Stimulated activated CD4-positive, alpha-beta T cell treated with anti-CD3 and anti-CD28 coated beads, Interleukin-15, amount 100 ng/mL, for 1 hour (primary cell): ENCODE measurements around the gene CLEC4M.

Source experiments
- DNase-seq, 2 donors: peaks; one replicate each; pipeline ENCODE4 v3.0.0-alpha.2; 2020; ENCODE audit warnings: low read depth in 1 of 2, low spot score in 1 of 2

The CLEC4M gene, protein sequence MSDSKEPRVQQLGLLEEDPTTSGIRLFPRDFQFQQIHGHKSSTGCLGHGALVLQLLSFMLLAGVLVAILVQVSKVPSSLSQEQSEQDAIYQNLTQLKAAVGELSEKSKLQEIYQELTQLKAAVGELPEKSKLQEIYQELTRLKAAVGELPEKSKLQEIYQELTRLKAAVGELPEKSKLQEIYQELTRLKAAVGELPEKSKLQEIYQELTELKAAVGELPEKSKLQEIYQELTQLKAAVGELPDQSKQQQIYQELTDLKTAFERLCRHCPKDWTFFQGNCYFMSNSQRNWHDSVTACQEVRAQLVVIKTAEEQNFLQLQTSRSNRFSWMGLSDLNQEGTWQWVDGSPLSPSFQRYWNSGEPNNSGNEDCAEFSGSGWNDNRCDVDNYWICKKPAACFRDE

DNA sequence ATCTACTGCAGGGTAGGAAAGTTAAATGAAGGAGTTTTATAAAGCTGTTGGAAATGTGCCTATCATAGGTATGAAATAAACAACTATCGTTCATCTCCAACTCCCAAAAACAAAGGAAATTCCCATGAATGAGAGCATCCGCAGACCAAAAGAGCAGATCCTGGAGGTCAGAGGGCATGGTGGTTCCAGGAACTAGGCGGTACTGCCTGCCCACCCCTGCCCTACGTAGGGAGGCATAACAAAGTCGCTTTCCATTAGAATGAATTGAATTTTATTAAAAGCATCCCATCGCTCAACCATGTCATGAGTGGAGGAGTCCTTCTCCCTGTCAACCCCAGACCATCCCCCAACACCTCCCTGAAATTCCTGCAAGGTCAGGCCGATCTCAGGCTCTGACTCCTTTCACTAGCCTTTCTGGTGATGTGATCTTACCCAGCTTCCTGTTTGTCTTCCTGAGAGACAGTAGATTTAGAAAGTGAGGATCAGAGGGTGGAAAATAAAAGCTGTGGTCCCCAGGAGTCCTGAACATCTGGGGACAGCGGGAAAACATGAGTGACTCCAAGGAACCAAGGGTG is at the start of gene CLEC4M:
Gene CLEC4M (plus strand): TSS at position 525 of the 575 bp plus-strand sequence. CDS start 24 bp downstream, at position 549.
- DNase-seq = no peak

DNA sequence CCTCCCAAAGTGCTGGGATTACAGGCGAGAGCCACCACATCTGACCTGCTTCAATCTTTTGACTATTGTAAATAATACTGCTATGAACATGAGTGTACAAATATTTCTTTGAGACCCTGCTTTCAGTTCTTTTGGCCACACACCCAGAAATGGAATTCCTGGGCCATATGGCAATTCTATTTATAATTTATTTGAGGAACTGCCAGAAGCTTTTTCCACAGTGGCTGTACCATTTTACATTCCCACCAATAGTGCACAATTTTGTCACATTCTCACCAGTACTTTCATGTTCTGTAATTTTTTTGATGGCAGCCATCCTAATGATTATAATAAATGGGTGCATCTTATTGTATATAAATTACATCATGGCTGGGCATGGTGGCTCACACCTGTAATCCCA is 47.4 kb upstream of the CLEC4M start:
- DNase-seq = no peak

DNA sequence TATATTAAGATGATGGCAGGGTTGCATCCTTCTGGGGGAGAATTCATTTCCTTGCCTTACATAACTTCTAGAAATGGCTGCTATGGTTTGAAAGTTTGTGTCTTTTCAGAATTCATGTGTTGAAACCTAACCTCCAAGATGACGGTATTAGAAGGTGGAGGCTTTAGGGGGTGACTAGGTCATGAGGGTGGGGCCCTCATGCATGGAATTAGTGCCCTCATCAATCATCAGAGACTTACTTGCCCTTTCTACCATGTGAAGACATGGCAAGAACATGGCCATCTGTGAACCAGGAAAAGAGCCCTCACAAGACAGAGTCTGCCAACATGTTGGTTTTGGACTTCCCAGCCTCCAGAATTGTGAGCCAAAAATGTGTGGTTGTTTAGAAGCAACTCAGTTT is 46.3 kb upstream of the CLEC4M start:
- DNase-seq = no peak

DNA sequence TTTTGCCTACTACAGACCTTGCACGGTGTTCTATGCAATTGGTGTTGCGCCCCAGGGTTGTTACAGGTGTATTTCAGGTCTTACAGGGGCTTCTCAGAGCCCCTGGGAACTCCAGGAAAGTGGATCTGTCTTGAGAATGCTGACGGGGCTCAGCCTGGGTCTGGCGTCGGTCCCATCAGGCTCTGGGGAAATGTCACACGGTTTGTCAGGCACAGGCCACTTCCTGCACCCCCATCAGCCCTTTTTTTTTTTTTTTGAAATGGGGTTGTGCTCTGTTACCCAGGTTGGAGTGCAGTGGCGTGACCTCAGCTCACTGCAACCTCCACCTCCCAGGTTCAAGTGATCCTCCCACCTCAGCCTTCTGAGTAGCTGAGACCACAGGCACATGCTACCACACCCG is 44.4 kb upstream of the CLEC4M start:
- DNase-seq = no peak

DNA sequence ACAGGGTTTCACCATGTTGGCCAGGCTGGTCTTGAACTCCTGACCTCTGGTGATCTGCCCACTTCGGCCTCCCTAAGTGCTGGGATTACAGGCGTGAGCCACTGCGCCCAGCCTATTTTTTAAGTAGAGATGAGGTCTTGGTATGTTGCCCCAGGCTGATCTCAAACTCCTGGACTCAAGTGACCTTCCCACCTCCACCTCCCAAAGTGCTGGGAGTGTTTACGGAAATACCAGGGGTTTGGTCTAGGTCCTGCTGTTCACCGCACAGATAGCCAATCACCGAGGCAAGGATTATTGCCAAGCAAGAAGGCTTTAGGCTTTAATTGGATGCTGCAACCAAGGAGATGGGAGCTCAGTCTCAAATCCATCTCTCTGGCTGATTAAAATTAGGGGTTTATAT is 42.7 kb upstream of the CLEC4M start:
- no peak for DNase-seq

DNA sequence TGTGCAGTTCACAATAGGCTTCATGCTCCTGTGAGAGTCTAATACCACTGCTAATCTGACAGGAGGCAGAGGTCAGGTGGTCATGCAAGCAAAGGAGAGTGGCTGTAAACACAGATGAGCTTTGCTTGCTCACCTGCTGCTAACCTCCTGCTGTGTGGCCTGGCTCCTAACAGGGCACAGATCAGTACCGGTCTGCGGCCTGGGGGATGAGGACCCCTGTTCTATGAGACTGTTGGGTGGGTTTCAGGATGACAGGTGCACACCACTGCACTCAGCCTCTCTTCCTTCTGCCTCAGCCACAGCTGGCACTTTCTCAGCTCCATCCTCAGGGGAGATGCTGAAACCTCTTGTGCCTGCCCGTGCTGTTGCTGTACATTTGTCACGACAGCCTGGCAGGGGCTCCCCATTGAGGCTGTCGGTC is 40.8 kb upstream of the CLEC4M start:
- DNase-seq = no peak

DNA sequence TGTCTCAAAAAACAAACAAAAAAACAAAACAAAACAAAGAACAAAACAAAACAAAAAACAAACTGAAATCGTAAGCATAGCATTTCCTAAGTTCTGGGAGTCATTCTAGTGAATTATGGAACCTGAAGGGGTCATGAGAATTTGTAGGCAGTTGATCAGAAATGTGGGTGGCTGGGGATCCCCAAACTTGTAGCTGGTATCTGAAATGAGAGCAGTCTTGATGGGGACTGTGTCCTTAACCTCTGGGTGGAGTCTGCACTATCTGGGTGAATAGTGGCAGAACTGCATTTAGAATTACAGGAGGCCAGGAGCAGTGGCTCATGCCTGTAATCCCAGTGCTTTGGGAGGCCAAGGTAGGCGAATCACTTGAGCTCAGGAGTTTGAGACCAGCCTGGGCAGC is 37.3 kb upstream of the CLEC4M start:
- DNase-seq = no peak

DNA sequence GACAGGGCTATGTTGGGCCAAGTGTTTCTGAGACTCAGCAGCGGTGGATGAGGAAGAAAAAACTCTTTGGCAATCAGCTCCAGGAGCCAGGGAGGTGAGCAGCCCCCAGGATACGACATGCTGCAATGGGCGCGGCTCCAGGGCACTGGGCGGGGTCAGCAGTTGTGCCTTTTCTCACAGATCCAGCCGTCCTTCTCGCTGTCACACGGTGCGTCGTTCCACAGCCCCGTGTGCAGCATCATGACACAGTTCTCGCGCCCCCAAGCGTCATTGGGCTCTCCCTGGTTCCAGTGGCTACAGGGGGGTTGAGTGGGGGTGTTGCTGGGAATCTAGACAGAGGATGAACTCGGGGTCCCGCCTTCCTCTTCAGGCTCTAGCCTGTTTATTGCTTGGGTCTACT is 33.8 kb upstream of the CLEC4M start:
- no peak for DNase-seq

DNA sequence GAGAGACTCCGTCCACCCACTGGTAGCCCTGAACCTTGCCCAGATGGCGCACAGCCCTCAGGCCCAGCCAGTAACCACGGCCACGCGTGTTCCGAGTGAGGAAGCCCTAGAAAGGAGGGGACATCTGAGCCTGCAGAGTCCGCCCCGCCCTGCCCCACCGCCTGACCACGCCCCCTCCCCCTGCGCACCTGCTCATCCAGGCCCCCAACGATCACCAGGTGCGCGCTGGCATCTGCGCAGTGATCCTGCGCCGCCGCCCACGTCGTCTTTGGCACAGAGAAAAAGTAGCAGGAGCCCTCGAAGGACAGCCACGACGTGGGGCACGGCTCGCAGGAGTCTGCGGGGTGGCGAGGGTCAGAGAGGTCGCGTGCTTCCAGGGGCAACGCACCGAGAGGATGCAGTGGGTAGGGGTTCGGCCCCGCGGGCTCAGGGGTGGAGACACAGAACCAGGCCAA is 33.2 kb upstream of the CLEC4M start:
- no peak for DNase-seq

DNA sequence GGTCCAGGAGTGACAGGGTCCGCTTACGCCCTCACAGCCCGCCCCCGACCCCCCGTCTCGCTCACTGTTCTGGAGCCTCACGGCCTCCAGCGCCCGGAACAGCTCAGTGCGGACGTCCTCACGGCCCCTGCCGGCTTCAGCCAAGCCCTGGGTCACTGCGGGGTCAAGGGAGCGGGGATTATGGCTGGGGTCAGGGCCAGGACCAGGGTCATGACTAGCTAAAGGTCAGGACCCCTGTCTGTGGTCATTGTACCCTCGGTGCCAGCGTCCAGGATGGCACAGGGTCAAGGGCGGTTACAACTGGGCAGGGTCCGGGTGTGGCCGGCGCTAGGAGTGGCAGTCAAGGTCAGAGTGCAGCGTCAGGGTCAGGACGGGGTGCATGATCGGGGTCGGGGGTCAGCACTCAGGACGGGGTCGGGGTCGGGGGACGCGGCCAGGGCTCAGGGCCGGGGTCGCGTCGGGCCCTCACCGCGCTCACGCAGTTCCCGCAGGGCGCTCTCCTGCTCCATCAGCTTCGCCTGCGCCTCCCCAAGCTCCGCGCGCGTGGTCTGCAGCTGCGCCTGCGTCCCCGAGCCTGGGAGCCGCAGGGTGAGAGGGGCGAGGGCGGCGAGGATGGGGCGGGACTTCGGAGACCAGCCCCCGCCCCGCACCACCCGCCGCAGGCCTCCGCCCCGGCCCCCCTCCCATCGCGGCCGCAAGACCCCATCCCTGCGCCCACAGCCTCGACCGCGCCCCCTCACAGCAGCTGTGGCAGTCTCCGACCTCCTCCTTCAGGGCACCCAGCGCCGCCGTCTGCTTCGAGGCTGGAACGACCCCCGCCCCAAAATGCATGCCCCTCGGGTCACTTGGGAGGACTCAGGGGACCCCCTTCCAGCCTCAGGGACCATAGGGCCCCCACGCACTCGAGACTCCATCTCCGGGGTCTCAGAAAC is 32.5 kb upstream of the CLEC4M start:
- no peak for DNase-seq

DNA sequence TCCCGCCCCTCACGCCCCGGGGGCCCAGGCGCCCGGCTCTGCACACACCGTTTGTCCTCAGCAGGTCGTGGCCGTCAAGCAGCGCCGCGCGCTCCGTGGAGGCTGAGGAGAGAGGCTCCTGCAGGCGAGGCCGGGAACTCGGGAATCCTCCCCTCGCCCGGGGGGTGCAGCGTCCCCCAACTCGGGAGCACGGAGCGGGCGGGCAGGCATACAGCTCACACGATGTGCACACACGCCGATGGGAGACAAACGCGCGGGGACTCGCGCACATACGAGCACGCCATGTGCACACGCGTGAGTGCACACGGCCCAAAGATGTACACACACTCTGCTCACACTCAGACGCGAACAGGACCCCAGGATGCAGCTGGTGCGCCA is 31.8 kb upstream of the CLEC4M start:
- DNase-seq = no peak

DNA sequence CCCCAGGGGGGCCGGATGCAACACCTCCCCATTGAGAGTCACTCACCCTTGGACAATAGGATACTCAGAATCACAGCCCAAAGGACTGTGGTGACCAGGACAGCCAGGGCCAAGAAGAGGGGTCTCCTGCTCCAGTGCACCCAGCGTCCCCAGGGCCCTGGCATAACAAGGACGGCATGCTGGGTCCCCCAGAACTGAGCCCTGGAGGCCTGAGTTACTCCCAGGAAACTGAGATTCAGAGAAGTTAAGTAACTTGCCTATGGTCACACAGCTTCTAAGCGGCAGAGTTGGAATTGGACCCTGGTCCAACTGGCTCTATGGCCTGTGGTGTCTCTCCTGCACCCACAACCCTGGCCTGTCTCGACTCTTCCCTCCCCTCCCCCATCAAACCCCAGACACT is 31.4 kb upstream of the CLEC4M start:
- no peak for DNase-seq

DNA sequence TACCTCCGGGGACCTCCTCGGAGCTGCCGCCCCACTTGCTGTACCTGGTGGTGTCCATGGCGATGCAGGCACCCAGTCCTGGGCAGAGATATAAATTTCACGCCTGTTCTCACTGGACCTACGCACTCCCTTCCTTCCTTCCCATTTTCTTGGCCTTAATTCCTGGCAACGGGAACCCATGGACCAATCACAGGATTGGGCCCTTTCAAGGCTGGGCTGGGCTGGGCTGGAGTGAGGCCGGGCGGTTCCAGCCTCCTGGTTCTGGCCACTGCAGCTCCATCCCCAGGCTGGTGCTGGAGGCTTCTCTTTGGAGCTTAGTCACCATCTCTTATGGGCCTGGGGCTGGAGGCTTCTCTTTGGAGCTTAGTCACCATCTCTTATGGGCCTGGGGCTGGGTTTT is 31.0 kb upstream of the CLEC4M start, which contains the start of gene CLEC4G:
Gene CLEC4G (minus strand): TSS at position 66 of the 400 bp plus-strand sequence. CDS start 8 bp downstream, at position 58.
- DNase-seq = no peak

DNA sequence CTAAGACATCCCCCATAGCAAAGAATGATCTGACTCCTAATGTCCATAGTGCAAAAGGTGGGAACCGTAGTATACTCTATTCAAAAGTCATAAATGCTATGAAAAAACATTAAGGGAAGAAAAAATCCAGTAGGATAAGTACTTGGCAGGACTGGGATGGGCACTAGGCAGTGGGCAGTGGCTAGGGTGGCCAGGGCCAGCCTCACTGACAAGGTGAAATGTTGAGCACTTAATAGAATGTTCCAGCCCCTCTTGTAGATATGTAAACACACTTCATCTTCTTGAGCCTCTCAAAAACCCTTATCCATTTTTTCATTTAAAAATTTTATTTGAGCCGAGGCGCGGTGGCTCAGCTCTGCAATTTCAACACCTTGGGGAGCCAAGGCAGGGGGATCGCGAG is 29.7 kb upstream of the CLEC4M start:
- DNase-seq = no peak

DNA sequence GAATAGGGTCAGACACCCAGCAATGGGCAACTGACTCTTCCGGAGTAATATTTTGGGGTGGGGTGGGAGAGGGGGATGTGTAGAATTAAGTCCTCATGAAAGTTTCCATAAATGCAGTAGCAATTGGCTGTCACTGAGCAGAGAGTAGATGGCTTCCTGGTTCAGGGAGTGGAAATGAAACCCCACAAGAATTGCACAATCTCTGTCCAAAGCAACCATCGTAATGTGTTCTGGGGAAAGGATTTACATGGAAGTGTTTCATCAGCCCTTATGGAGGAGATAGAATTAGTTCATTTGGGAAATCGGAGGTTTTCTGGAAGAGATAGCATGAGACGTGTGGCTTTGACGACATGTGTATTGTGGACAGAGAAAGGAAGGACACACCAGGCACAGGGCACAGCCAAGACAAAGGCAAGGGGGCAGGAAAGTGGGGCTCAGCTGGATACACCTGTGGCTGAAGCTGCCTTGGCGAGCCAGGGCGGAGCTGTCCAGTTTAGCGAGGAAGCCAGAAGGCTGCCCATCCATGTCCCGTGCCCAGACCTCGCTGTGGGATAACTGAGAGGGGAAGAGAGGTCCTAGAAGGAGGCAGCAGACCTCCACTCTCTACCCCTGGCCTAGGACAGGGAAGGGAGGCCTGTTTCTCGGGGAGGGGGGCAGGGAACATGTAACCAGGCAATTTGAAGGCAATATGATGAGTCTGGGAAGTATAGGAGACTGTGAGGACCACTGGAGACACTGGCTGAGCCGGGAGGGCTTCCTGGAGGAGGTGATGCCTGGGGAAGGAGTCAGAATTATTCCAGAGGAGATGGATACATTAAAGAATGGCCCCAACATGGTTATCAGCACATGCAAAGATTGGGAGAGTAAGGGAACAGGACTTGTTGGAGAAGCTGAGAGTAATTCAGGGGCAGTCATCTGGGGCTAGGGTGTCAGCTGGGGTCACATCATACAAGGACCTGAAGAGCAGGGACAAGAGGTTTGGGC is 28.5 kb upstream of the CLEC4M start:
- no peak for DNase-seq

DNA sequence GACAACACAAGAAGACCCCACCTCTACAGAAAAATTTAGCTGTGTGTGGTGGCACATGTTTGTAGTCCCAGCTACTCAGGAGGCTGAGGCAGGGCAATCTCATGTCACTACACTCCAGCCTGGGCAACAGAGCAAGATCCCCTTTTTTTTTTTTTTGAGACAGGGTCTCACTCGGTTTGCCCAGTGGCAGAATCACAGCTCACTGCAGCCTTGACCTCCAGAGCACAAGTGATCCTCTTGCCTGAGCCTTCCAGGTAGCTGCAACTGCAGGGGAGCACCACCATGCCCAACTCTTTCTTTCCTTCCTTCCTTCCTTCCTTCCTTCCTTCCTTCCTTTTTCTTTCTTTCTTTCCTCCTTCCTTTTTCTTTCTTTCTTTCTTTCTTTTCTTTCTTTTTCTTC is 26.9 kb upstream of the CLEC4M start:
- no peak for DNase-seq

DNA sequence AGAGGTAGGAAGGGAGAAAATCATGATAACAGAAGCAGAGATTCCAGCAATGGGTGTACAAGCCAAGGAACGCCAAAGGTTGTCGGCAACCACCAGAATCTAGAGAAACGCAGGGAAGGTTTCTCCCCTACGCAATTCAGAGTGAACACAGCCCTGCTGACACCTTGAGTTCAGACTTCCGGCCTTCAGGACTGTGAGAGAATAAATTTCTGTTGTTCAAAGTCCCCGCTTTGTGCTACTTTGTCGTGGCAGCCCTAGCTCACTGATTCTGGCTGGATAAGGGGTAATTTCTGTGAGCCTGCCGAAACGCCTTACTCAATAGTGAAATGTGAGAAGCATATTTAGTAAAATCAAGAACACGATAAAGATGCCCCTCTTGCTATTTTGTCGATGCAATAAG is 25.8 kb upstream of the CLEC4M start:
- no peak for DNase-seq

DNA sequence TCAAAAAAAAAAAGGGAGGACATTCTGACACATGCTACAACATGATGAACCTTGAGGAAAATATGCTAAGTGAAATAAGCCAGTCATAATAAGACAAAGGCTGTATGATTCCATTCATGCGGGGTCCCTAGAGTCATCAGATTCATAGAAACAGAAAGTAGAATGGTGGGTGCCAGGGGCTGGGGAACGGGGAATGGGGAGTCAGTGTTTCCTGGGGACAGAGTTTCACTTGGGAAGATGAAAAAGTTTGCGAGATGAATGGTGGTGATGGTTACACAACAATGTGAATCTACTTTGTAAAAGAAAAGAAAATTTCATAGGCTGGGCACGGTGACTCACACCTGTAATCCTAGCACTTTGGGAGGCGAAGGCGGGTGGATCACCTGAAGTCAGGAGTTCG is 25.0 kb upstream of the CLEC4M start:
- no peak for DNase-seq

DNA sequence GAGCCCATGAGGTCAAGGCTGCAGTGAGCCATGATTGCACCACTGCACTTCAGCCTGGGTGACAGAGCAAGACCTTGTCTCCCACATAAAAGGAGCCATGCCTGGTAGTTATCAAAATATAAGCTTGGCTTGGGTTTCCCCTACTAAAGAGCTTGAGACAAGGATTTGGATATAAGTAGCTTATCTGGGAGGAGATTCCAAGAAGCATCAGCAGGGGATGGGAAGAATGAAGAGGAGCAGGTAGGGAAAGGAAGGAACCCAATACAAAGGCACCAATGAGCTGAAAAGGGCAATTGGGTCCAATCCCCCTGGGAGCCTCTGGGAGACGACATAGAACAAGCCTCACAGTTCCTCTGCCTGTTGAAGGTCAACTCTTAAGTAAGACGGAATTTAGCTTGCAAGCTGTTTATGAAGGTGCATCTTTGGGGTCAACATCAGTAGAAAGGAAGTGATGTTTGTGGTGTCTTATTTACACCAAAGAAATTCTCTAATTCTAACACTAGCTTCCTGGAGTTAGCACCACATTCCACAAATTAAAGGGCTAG is 23.8 kb upstream of the CLEC4M start:
- DNase-seq = no peak
